IPS-11a (cell line): ENCODE results near the gene HDAC10.
"Not testable (repeated sequence)": the region's sequence is repeated elsewhere in the genome, so short reads cannot be mapped to it uniquely, and the experiment has no call there.

Source experiments
- H3K4me3 ChIP-seq: one replicate; pipeline ENCODE4 v1.5.1; 2013; ENCODE audit warnings: low read depth, low read length, control low read depth

The HDAC10 gene

GRCh38 chr22:50286275-50286674 is 35.2 kb upstream of the HDAC10 start:
- H3K4me3 ChIP-seq, result no peak overlapping the region

- no peak overlapping the region for H3K4me3 ChIP-seq
Observed at GRCh38 chr22:50285568-50286229, 34.6 kb upstream of the HDAC10 start.

GRCh38 chr22:50284479-50284878 is 33.4 kb upstream of the HDAC10 start:
- no peak overlapping the region for H3K4me3 ChIP-seq

- no peak overlapping the region for H3K4me3 ChIP-seq
Observed at GRCh38 chr22:50283821-50284220, 32.8 kb upstream of the HDAC10 start.

- H3K4me3 ChIP-seq, result no peak overlapping the region
Observed at GRCh38 chr22:50282361-50283155, 31.5 kb upstream of the HDAC10 start.

- no peak overlapping the region for H3K4me3 ChIP-seq
Observed at GRCh38 chr22:50281957-50282356, 30.9 kb upstream of the HDAC10 start.

- no peak overlapping the region for H3K4me3 ChIP-seq
Observed at GRCh38 chr22:50281384-50281760, 30.3 kb upstream of the HDAC10 start.

GRCh38 chr22:50280708-50281383 is 29.8 kb upstream of the HDAC10 start:
- H3K4me3 ChIP-seq, result no peak overlapping the region

- H3K4me3 ChIP-seq, result no peak overlapping the region
Observed at GRCh38 chr22:50280022-50280707, 29.1 kb upstream of the HDAC10 start.

- no peak overlapping the region for H3K4me3 ChIP-seq
Observed at GRCh38 chr22:50278956-50279619, 28.0 kb upstream of the HDAC10 start.

GRCh38 chr22:50278461-50278860 is 27.4 kb upstream of the HDAC10 start:
- H3K4me3 ChIP-seq, result no peak overlapping the region

- H3K4me3 ChIP-seq, result no peak overlapping the region
Observed at GRCh38 chr22:50277761-50278160, 26.7 kb upstream of the HDAC10 start.

- H3K4me3 ChIP-seq, result no peak overlapping the region
Observed at GRCh38 chr22:50276143-50276542, 25.1 kb upstream of the HDAC10 start.

GRCh38 chr22:50275181-50276055 is 24.4 kb upstream of the HDAC10 start:
- no peak overlapping the region for H3K4me3 ChIP-seq

- no peak overlapping the region for H3K4me3 ChIP-seq
Observed at GRCh38 chr22:50274771-50275170, 23.7 kb upstream of the HDAC10 start.

GRCh38 chr22:50274311-50274710 is 23.2 kb upstream of the HDAC10 start:
- H3K4me3 ChIP-seq, result no peak overlapping the region

GRCh38 chr22:50273781-50274180 is 22.7 kb upstream of the HDAC10 start:
- H3K4me3 ChIP-seq, result not testable (repeated sequence)

- H3K4me3 ChIP-seq, result not testable (repeated sequence)
Observed at GRCh38 chr22:50273352-50273751, 22.3 kb upstream of the HDAC10 start.

- H3K4me3 ChIP-seq, result no peak overlapping the region
Observed at GRCh38 chr22:50272044-50272802, 21.2 kb upstream of the HDAC10 start.
